Tibial artery (tissue), 4 donors: ENCODE measurements around the gene LOXHD1.

ENCODE experiments used
- DNase-seq, 2 donors: peaks; one replicate each; pipeline ENCODE4 v3.0.0-alpha.2; 2019
- H3K27ac ChIP-seq, 2 donors: fragments of 200-600 bp; sonication (generic) in 1 of 2; 1 replicate in 1 of 2; 2 replicates in 1 of 2; pipeline ENCODE4 v1.5.1; 2018 to 2019; ENCODE audit warnings: mild to moderate bottlenecking in 1 of 2
- H3K27me3 ChIP-seq, 2 donors: fragments of 200-600 bp; sonication (generic) in 1 of 2; one replicate each; pipeline versions ENCODE4 v1.5.1 to v1.6.0; 2016 to 2019
- H3K36me3 ChIP-seq, 3 donors: fragments of 200-600 bp; sonication (generic) in 2 of 3; one replicate each; pipeline ENCODE4 v1.5.1; 2016 to 2019; ENCODE audit warnings: mild to moderate bottlenecking in 2 of 3
- H3K4me1 ChIP-seq, 4 donors: fragments of 200-600 bp; sonication (generic) in 2 of 4; 1 replicate in 3 of 4; 2 replicates in 1 of 4; pipeline ENCODE4 v1.5.1; 2016 to 2019
- H3K4me3 ChIP-seq, 2 donors: fragments of 200-600 bp; sonication (generic) in 1 of 2; 1 replicate in 1 of 2; 2 replicates in 1 of 2; pipeline ENCODE4 v1.5.1; 2018 to 2019; ENCODE audit warnings: mild to moderate bottlenecking in 2 of 2
- H3K9me3 ChIP-seq, 3 donors: fragments of 200-600 bp; sonication (generic) in 1 of 3; one replicate each; pipeline ENCODE4 v1.5.1; 2016 to 2019
- CTCF ChIP-seq, 2 experiments: fragments of 200-600 bp in 1 of 2; fragments of 450-650 bp in 1 of 2; IDR thresholded peaks; one replicate each; pipeline ENCODE4 v1.5.1; 2017 to 2019; ENCODE audit warnings: antibody characterized with exemption in 2 of 2, mild to moderate bottlenecking in 1 of 2, moderate library complexity in 1 of 2
- intact Hi-C: fragments of 100-400 bp; cut with DNase I; formaldehyde crosslinking; loops from one replicate; pipeline ENCODE4 v1.15.0; 2023; ENCODE audit warnings: low total_unique reads

Gene LOXHD1

GRCh38 chr18:46627136-46627535 lies 29.9 kb downstream of the LOXHD1 start:
- H3K27ac ChIP-seq, result no peak overlapping the region
- TF ChIP-seq CTCF (IDR thresholded peaks at IDR 0.05), result no peak

GRCh38 chr18:46625069-46625468 lies 32.0 kb downstream of the LOXHD1 start:
- no peak for DNase-seq
- no peak for TF ChIP-seq CTCF (IDR thresholded peaks at IDR 0.05)
- Histone ChIP-seq H3K4me3 (no peak overlapping the region), H3K36me3 (no peaks in the 10 kb centered on the region), H3K27me3 (peaks cover 0 to 11% of the 10 kb centered on the region in 2 donors), H3K9me3 (no peaks in the 10 kb centered on the region), H3K4me1 (peaks cover 0 to 7% (median 3%) of the 10 kb centered on the region in 4 donors), H3K27ac (no peak overlapping the region)
- intact Hi-C loops, result no loop called here

More at GRCh38 chr18:46627136-46627535, 29.9 kb downstream of the LOXHD1 start:
- intact Hi-C loops, result no loop called here
- no peak for DNase-seq
- Histone ChIP-seq H3K36me3 (no peaks in the 10 kb centered on the region), H3K27me3 (peaks cover 0 to 11% of the 10 kb centered on the region in 2 donors), H3K9me3 (no peaks in the 10 kb centered on the region), H3K4me1 (peaks cover 0 to 7% (median 3%) of the 10 kb centered on the region in 4 donors), H3K4me3 (no peak overlapping the region)

GRCh38 chr18:46624127-46624526 lies 32.9 kb downstream of the LOXHD1 start:
- intact Hi-C loops, result no loop called here
- Histone ChIP-seq H3K27ac (no peak overlapping the region), H3K4me1 (peaks cover 0 to 7% (median 3%) of the 10 kb centered on the region in 4 donors), H3K27me3 (peaks cover 0 to 11% of the 10 kb centered on the region in 2 donors), H3K4me3 (no peak overlapping the region), H3K36me3 (no peaks in the 10 kb centered on the region), H3K9me3 (no peaks in the 10 kb centered on the region)
- TF ChIP-seq CTCF (IDR thresholded peaks at IDR 0.05), result no peak
- DNase-seq, result no peak

GRCh38 chr18:46623541-46623940 lies 33.5 kb downstream of the LOXHD1 start:
- Histone ChIP-seq H3K9me3 (no peaks in the 10 kb centered on the region), H3K27ac (no peak overlapping the region), H3K4me3 (no peak overlapping the region), H3K4me1 (peaks cover 0 to 7% (median 3%) of the 10 kb centered on the region in 4 donors), H3K36me3 (no peaks in the 10 kb centered on the region), H3K27me3 (peaks cover 0 to 7% of the 10 kb centered on the region in 2 donors)
- no peak for TF ChIP-seq CTCF (IDR thresholded peaks at IDR 0.05)
- no peak for DNase-seq
- intact Hi-C loops, result no loop called here

GRCh38 chr18:46622999-46623398 lies 34.0 kb downstream of the LOXHD1 start:
- DNase-seq, result no peak
- Histone ChIP-seq H3K4me3 (no peak overlapping the region), H3K4me1 (peaks cover 0 to 7% (median 3%) of the 10 kb centered on the region in 4 donors), H3K9me3 (no peaks in the 10 kb centered on the region), H3K36me3 (no peaks in the 10 kb centered on the region), H3K27me3 (peaks cover 0 to 4% of the 10 kb centered on the region in 2 donors), H3K27ac (no peak overlapping the region)
- no peak for TF ChIP-seq CTCF (IDR thresholded peaks at IDR 0.05)
- intact Hi-C loops, result no loop called here

GRCh38 chr18:46622451-46622850 lies 34.6 kb downstream of the LOXHD1 start:
- Histone ChIP-seq H3K4me3 (no peak overlapping the region), H3K27ac (no peak overlapping the region), H3K27me3 (peaks cover 0 to 2% of the 10 kb centered on the region in 2 donors), H3K4me1 (peaks cover 0 to 7% (median 3%) of the 10 kb centered on the region in 4 donors), H3K36me3 (no peaks in the 10 kb centered on the region), H3K9me3 (no peaks in the 10 kb centered on the region)
- intact Hi-C loops, result no loop called here
- no peak for DNase-seq
- no peak for TF ChIP-seq CTCF (IDR thresholded peaks at IDR 0.05)
